SK-N-SH treated with all-trans-retinoic acid at 6 μM for 48 hours (cell line): ENCODE data around the gene KCTD20.

Experiments
- ATAC-seq: fragments of 200-7000 bp; cut with Tn5 transposase; 3 replicates; pipeline ENCODE4 v1.9.1; 2020; ENCODE audit warnings: mild to moderate bottlenecking, moderate library complexity
- ARNTL ChIP-seq: fragments of 450-650 bp; formaldehyde crosslinking; IDR thresholded peaks from 2 replicates; pipeline ENCODE4 v1.5.0; 2020; ENCODE audit warnings: low read depth, mild to moderate bottlenecking, moderate library complexity, borderline replicate concordance
- BACH2 ChIP-seq: fragments of 250-450 bp; sonication (Bioruptor Pico); IDR thresholded peaks from 2 replicates; pipeline ENCODE4 v1.9.0; 2021; ENCODE audit warnings: mild to moderate bottlenecking, borderline replicate concordance
- CSDC2 ChIP-seq: fragments of 250-450 bp; sonication (Bioruptor Pico); IDR thresholded peaks from 2 replicates; pipeline ENCODE4 v1.5.0; 2020; ENCODE audit warnings: mild to moderate bottlenecking, moderate library complexity
- CSRNP3 ChIP-seq: fragments of 250-450 bp; sonication (Bioruptor Pico); IDR thresholded peaks from 2 replicates; pipeline ENCODE4 v1.5.1; 2021; ENCODE audit warnings: mild to moderate bottlenecking, moderate library complexity
- ESRRG ChIP-seq: fragments of 250-450 bp; sonication (Bioruptor Pico); IDR thresholded peaks from 2 replicates; pipeline ENCODE4 v1.6.1; 2021; ENCODE audit warnings: mild to moderate bottlenecking
- ISL1 ChIP-seq: fragments of 250-450 bp; sonication (Bioruptor Pico); IDR thresholded peaks from 2 replicates; pipeline ENCODE4 v2.1.2; 2022; ENCODE audit warnings: mild to moderate bottlenecking, moderate library complexity
- OSR1 ChIP-seq: fragments of 250-450 bp; sonication (Bioruptor Pico); IDR thresholded peaks from 2 replicates; pipeline ENCODE4 v1.8.0; 2022; ENCODE audit warnings: moderate library complexity, mild to moderate bottlenecking, inconsistent platforms
- PATZ1 ChIP-seq: fragments of 250-450 bp; sonication (Bioruptor Pico); IDR thresholded peaks from 2 replicates; pipeline ENCODE4 v1.8.0; 2020; ENCODE audit warnings: mild to moderate bottlenecking, moderate library complexity, borderline replicate concordance
- POU6F1 ChIP-seq: fragments of 250-450 bp; sonication (Bioruptor Pico); IDR thresholded peaks from 2 replicates; pipeline ENCODE4 v1.8.0; 2021; ENCODE audit warnings: low read depth, mild to moderate bottlenecking, moderate library complexity, borderline replicate concordance
- PPARA ChIP-seq: fragments of 250-450 bp; sonication (Bioruptor Pico); IDR thresholded peaks from 2 replicates; pipeline ENCODE4 v1.5.0; 2020; ENCODE audit warnings: mild to moderate bottlenecking, borderline replicate concordance
- RARB ChIP-seq: fragments of 250-450 bp; sonication (Bioruptor Pico); IDR thresholded peaks from 2 replicates; pipeline ENCODE4 v1.8.0; 2021; ENCODE audit warnings: mild to moderate bottlenecking, moderate library complexity
- SNAI2 ChIP-seq: fragments of 250-450 bp; sonication (Bioruptor Pico); IDR thresholded peaks from 2 replicates; pipeline ENCODE4 v1.5.0; 2020; ENCODE audit warnings: mild to moderate bottlenecking, moderate library complexity
- TOX ChIP-seq: fragments of 250-450 bp; sonication (Bioruptor Pico); IDR thresholded peaks from 2 replicates; pipeline ENCODE4 v1.8.0; 2021; ENCODE audit warnings: mild to moderate bottlenecking, moderate library complexity, borderline replicate concordance
- TSHZ2 ChIP-seq: fragments of 250-450 bp; sonication (Bioruptor Pico); IDR thresholded peaks from 2 replicates; pipeline ENCODE4 v1.5.0; 2020; ENCODE audit warnings: mild to moderate bottlenecking, moderate library complexity
- ZFP3 ChIP-seq: fragments of 250-450 bp; sonication (Bioruptor Pico); IDR thresholded peaks from 2 replicates; pipeline ENCODE4 v1.5.0; 2020; ENCODE audit warnings: mild to moderate bottlenecking, moderate library complexity
- ZFP30 ChIP-seq: fragments of 450-650 bp; formaldehyde crosslinking; IDR thresholded peaks from 2 replicates; pipeline ENCODE4 v1.5.0; 2022; ENCODE audit warnings: mild to moderate bottlenecking, moderate library complexity
- ZNF565 ChIP-seq: fragments of 450-650 bp; formaldehyde crosslinking; conservative IDR thresholded peaks from 2 replicates; pipeline ENCODE4 v1.5.0; 2020; ENCODE audit warnings: low read depth, mild to moderate bottlenecking, moderate library complexity
- ZNF70 ChIP-seq: fragments of 450-650 bp; formaldehyde crosslinking; IDR thresholded peaks from 2 replicates; pipeline ENCODE4 v1.5.0; 2020; ENCODE audit warnings: mild to moderate bottlenecking, moderate library complexity
- ZNF8 ChIP-seq: fragments of 450-650 bp; formaldehyde crosslinking; IDR thresholded peaks from 2 replicates; pipeline ENCODE4 v1.5.0; 2020; ENCODE audit warnings: mild to moderate bottlenecking, moderate library complexity

KCTD20 gene

GRCh38 chr6:36517408-36517807 is 74.6 kb downstream of the KCTD20 start (continued):
- TF ChIP-seq ZFP3 (CRISPR knock-in tag) (no peak), TSHZ2 (CRISPR knock-in tag) (no peak), RARB (CRISPR knock-in tag) (no peak)

GRCh38 chr6:36519352-36519751 is 76.6 kb downstream of the KCTD20 start:
- no peak for ATAC-seq
- no peak for TF ChIP-seq OSR1 (CRISPR knock-in tag)
- no peak for TF ChIP-seq CSRNP3 (CRISPR knock-in tag)
- TF ChIP-seq ARNTL (CRISPR knock-in tag) = no peak
- no peak for TF ChIP-seq POU6F1 (CRISPR knock-in tag)
- no peak for TF ChIP-seq ESRRG (CRISPR knock-in tag)
- no peak for TF ChIP-seq RARB (CRISPR knock-in tag)
- TF ChIP-seq ZNF70 (CRISPR knock-in tag) = no peak
- TF ChIP-seq, all 23 proteins: peak for 0

- ATAC-seq = no peak
- no peak for TF ChIP-seq BACH2 (CRISPR knock-in tag)
- TF ChIP-seq CSDC2 (CRISPR knock-in tag) = no peak
- no peak for TF ChIP-seq ZNF70 (CRISPR knock-in tag)
- no peak for TF ChIP-seq ARNTL (CRISPR knock-in tag)
- no peak for TF ChIP-seq PPARA
- no peak for TF ChIP-seq CSRNP3 (CRISPR knock-in tag)
- no peak for TF ChIP-seq TSHZ2 (CRISPR knock-in tag)
- no peak for TF ChIP-seq RARB (CRISPR knock-in tag)
- no peak for TF ChIP-seq ISL1 (CRISPR knock-in tag)
These were observed 80.7 kb downstream of the KCTD20 start for GRCh38 chr6:36523451-36523850.

GRCh38 chr6:36523936-36524499 is 81.2 kb downstream of the KCTD20 start:
- no peak for ATAC-seq
- no peak for TF ChIP-seq ZNF70 (CRISPR knock-in tag)
- TF ChIP-seq PPARA = no peak
- no peak for TF ChIP-seq ARNTL (CRISPR knock-in tag)
- no peak for TF ChIP-seq CSDC2 (CRISPR knock-in tag)
- TF ChIP-seq CSRNP3 (CRISPR knock-in tag) = no peak
- no peak for TF ChIP-seq ISL1 (CRISPR knock-in tag)
- TF ChIP-seq ZNF565 (CRISPR knock-in tag) = no peak
- TF ChIP-seq OSR1 (CRISPR knock-in tag) = no peak
- no peak for TF ChIP-seq PATZ1 (CRISPR knock-in tag)
- TF ChIP-seq ZFP30 (CRISPR knock-in tag) = no peak
- TF ChIP-seq TOX (CRISPR knock-in tag) = no peak
- no peak for TF ChIP-seq RARB (CRISPR knock-in tag)
- no peak for TF ChIP-seq SNAI2 (CRISPR knock-in tag)
- TF ChIP-seq ZNF8 (CRISPR knock-in tag) = no peak
- no peak for TF ChIP-seq BACH2 (CRISPR knock-in tag)
